Smooth muscle cell of bladder (primary cell): ENCODE measurements around the gene SMCO2. TPM values are rescaled to one million over a fixed set of nuclear protein-coding genes. Genes with fewer than 3 reads are reported as not detected.

ENCODE experiments used
- total RNA-seq: library from RNA; depleted of rRNA; stranded (reverse); fragments of >200 nt; gene quantifications from 2 replicates; pipeline ENCODE4 v1.2.3, GENCODE V29; 2014

SMCO2 gene
- total RNA-seq = 0.14 TPM in 1 of 2 replicates, not detected in the other

GRCh38 chr12:27446436-27446835 lies at the start of gene SMCO2:
TSS of gene SMCO2 (plus strand) at chr12:27446736. CDS start at chr12:27470632, 23,896 bp downstream.

DNA sequence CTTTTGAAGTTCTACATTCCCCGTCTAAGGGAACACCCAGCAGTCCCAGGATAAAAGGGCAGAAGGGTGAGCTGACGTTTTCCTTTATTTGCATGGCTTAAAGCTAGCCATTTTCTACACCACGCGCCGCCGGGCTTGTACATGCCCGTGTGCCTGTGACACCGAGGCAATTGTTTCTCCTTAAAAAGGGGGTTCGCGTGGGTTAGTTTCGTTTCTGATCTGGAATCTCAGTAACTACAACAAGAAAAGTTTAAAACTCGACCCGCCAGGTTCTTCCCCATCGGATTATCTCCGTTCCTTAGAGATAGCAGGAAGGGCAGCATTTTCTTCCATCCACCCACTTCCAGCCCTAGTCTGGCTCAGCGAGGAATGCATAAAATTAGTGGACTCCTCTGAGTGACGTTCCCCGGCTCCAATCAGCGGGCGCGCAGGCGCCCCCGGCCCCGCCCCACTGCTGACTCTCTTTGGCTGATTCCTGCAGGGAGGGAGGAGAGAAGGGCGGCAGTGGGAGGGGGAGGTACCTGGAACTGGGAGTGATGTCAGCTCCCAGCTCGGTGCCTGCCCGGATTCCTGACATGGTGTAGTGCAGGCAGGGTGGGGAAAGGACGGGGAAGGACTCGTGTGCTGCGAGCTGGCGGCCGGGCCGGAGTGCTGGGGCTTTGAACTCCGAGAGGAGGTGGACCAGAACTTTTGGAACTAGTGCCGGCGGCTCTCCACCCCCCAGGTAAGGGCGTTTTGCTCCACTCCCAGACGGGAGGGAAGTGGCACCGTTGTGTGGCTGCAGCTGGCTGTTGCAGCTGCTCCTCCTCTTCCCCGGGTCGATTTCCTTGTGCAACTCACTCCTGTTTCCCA lies 77.3 kb downstream of the SMCO2 start, which contains the start of gene PPFIBP1:
TSS of gene PPFIBP1 (plus strand) at position 565 of the 852 bp plus-strand sequence. CDS start 109,191 bp downstream, outside the sequence.

Other genes starting within 250 kb of the SMCO2 start
- 22.6 and 30.8 TPM in 2 replicates for gene STK38L, start 202.4 kb upstream of the SMCO2 start, total RNA-seq
- 21.4 and 32.7 TPM in 2 replicates for gene BMAL2, start 113.9 kb upstream of the SMCO2 start, total RNA-seq
- 55.5 and 92.5 TPM in 2 replicates for gene PPFIBP1, start 77.5 kb downstream of the SMCO2 start, total RNA-seq
- 0.43 and 1.2 TPM in 2 replicates for gene REP15, start 249.7 kb downstream of the SMCO2 start, total RNA-seq